Smooth muscle cell (in vitro differentiated cells): ENCODE data around the gene DYRK1A. TPM values are rescaled to one million over a fixed set of nuclear protein-coding genes. Genes with fewer than 3 reads are reported as not detected.

ENCODE experiments used
- DNase-seq: peaks from one replicate; lab custom pipeline; 2025; ENCODE audit not compliant: unreplicated experiment; lab: John Stamatoyannopoulos, UW
- H2AFZ ChIP-seq: fragments of 200-600 bp; sonication (generic); 2 replicates; pipeline ENCODE4 v1.6.0; 2016; ENCODE audit warnings: antibody characterized with exemption, low read depth, mild to moderate bottlenecking
- H3F3A ChIP-seq: fragments of 200-600 bp; sonication (generic); 2 replicates; pipeline ENCODE4 v1.6.0; 2017; ENCODE audit warnings: antibody characterized with exemption, low read depth
- H3K27ac ChIP-seq: fragments of 200-600 bp; sonication (generic); 2 replicates; pipeline ENCODE4 v1.5.1; 2016; ENCODE audit warnings: low read depth, mild to moderate bottlenecking
- H3K27me3 ChIP-seq: fragments of 200-600 bp; sonication (generic); 2 replicates; pipeline ENCODE4 v1.6.1; 2016; ENCODE audit warnings: low read depth, mild to moderate bottlenecking
- H3K36me3 ChIP-seq: fragments of 200-600 bp; sonication (generic); 2 replicates; pipeline ENCODE4 v1.5.1; 2016; ENCODE audit warnings: low read depth
- H3K4me1 ChIP-seq: fragments of 200-600 bp; sonication (generic); 2 replicates; pipeline ENCODE4 v1.5.1; 2016; ENCODE audit warnings: low read depth
- H3K4me2 ChIP-seq: fragments of 200-600 bp; sonication (generic); 2 replicates; pipeline ENCODE4 v1.6.0; 2016; ENCODE audit warnings: mild to moderate bottlenecking
- H3K4me3 ChIP-seq: fragments of 200-600 bp; sonication (generic); 2 replicates; pipeline ENCODE4 v1.5.1; 2016; ENCODE audit warnings: mild to moderate bottlenecking
- H3K79me2 ChIP-seq: fragments of 200-600 bp; sonication (generic); 2 replicates; pipeline ENCODE4 v1.6.0; 2016; ENCODE audit warnings: low read depth, mild to moderate bottlenecking
- H3K9ac ChIP-seq: fragments of 200-600 bp; sonication (generic); 2 replicates; pipeline ENCODE4 v1.6.0; 2016; ENCODE audit warnings: low read depth
- H3K9me3 ChIP-seq: fragments of 200-600 bp; sonication (generic); replicated peaks from 2 replicates; pipeline ENCODE4 v1.5.1; 2016; ENCODE audit warnings: low read depth
- H4K20me1 ChIP-seq: fragments of 200-600 bp; sonication (generic); 2 replicates; pipeline ENCODE4 v1.6.0; 2016; ENCODE audit warnings: low read depth
- WGBS: methylation state at CpG from one replicate; pipeline ENCODE4 v1.1.7; 2016; ENCODE audit warnings: low lambda C conversion rate; 5-methylcytosine and 5-hydroxymethylcytosine counted together
- polyA plus RNA-seq: library from polyadenylated mRNA; unstranded; fragments of >200 nt; fragmentation: Nextera tagmentation; extraction: Ambion mirVana; gene quantifications from 2 replicates; pipeline ENCODE4 v1.2.1, GENCODE V29; 2016
- total RNA-seq: library from RNA; depleted of rRNA; stranded (reverse); fragments of >200 nt; gene quantifications from 2 replicates; pipeline ENCODE4 v1.2.3, GENCODE V29; 2014
- TF ChIP-seq, protein P1 (sequence below): fragments of 200-600 bp; sonication (generic); IDR thresholded peaks from 2 replicates; pipeline ENCODE4 v1.5.1; 2017; ENCODE audit warnings: borderline replicate concordance, mild to moderate bottlenecking, antibody characterized with exemption; ENCODE audit not compliant: insufficient read depth, poor library complexity, severe bottlenecking

Gene DYRK1A
- total and polyA plus RNA-seq, 2 experiments from 2014 or later, result 2.4 to 61.7 TPM

DNA sequence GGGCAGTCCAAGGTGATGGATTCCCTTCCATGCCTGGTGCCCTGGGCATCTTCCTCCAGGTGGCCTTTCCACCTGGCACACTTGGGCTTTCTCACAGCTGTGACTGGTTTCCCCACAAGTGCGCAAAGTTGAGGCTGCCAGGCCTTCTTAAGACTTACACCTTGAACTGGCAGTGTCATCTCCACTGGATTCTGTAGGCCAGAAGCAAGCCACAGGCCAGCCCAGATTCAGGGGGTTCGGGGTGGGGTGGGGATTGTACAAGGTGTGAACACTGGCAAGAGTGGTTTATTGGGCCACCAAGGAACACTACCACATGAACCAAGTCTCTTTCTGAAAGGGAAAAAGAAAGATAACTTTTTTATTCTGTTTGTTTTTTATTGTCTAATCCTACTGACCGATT is 27.2 kb downstream of the DYRK1A start:
- Histone ChIP-seq H3K27me3 (no peaks in the 10 kb centered on the region), H3K4me1 (peaks cover 10% of the 10 kb centered on the region), H2AFZ (no peak overlapping the region), H3K27ac (no peak overlapping the region), H3F3A (no peaks in the 10 kb centered on the region), H3K79me2 (peaks cover 100% of the 10 kb centered on the region), H4K20me1 (peaks cover 100% of the 10 kb centered on the region), H3K9me3 (no peaks in the 10 kb centered on the region), H3K4me3 (no peak overlapping the region), H3K9ac (no peak overlapping the region), H3K36me3 (no peaks in the 10 kb centered on the region), H3K4me2 (no peak overlapping the region)
- 77% methylated on average over 3 of the region's 3 CpGs for WGBS
- TF ChIP-seq, protein P1, sequence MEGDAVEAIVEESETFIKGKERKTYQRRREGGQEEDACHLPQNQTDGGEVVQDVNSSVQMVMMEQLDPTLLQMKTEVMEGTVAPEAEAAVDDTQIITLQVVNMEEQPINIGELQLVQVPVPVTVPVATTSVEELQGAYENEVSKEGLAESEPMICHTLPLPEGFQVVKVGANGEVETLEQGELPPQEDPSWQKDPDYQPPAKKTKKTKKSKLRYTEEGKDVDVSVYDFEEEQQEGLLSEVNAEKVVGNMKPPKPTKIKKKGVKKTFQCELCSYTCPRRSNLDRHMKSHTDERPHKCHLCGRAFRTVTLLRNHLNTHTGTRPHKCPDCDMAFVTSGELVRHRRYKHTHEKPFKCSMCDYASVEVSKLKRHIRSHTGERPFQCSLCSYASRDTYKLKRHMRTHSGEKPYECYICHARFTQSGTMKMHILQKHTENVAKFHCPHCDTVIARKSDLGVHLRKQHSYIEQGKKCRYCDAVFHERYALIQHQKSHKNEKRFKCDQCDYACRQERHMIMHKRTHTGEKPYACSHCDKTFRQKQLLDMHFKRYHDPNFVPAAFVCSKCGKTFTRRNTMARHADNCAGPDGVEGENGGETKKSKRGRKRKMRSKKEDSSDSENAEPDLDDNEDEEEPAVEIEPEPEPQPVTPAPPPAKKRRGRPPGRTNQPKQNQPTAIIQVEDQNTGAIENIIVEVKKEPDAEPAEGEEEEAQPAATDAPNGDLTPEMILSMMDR, result no peak
- DNase-seq, result no peak

DNA sequence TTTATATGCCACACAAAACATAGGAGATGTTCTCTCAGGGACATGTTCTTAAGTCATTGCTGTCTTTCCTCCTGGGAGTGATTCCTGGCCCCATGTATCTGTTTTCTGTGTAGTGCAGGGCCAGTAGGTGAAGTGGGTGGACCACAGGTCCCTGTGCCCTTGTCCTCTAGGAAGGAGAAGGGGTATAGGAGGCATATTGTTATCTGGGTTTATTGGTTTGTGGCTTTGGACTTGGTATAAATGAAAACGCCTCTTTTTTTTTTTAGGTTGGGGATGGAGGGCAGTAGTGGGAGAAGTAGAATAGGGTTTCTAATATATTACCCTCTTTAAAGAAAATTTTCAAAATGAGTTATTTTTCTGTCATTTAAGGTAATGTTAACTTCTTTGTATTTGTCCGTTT is 29.4 kb downstream of the DYRK1A start:
- peaks cover 100% of the 10 kb centered on the region for H3K79me2 ChIP-seq
- TF ChIP-seq, protein P1, result no peak
- WGBS, result 98% methylated on average over 2 of the region's 2 CpGs

DNA sequence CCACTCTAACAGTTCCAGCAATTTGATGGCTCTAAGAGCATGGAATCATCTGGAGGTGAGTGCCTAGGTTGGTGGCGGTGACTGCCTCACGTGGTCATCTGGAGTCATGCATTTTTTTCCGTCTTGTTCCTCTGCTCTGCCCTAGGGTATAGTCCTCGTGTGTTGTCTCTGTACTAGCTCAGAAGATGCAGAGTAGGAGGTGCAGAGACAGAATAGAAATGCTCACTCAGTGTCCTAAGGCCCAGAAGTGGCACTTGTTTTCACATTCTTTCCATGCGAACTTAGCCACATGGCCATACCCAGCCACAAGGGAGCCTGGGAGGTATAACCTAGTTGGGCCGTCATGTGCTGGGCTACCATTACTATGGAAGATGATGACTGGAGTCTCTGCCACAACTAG is 30.3 kb downstream of the DYRK1A start:
- Histone ChIP-seq H3K27ac (no peak overlapping the region), H3K36me3 (no peaks in the 10 kb centered on the region), H3K4me3 (no peak overlapping the region), H3K79me2 (peaks cover 100% of the 10 kb centered on the region), H4K20me1 (peaks cover 100% of the 10 kb centered on the region), H3K9ac (no peak overlapping the region), H3K9me3 (no peaks in the 10 kb centered on the region), H3K4me1 (peaks cover 10% of the 10 kb centered on the region), H3F3A (no peaks in the 10 kb centered on the region), H3K27me3 (no peaks in the 10 kb centered on the region), H2AFZ (no peak overlapping the region), H3K4me2 (no peak overlapping the region)
- TF ChIP-seq, protein P1, result no peak
- no peak for DNase-seq
- WGBS, result 77% methylated on average over 6 of the region's 6 CpGs

More for the DNA sequence above, 29.4 kb downstream of the DYRK1A start:
- DNase-seq, result no peak
- H3K4me1 ChIP-seq, result peaks cover 10% of the 10 kb centered on the region
- no peaks in the 10 kb centered on the region for H3K27me3 ChIP-seq
- no peak overlapping the region for H3K4me2 ChIP-seq
- no peaks in the 10 kb centered on the region for H3K9me3 ChIP-seq
- H2AFZ ChIP-seq, result no peak overlapping the region
- H3K27ac ChIP-seq, result no peak overlapping the region
- no peaks in the 10 kb centered on the region for H3K36me3 ChIP-seq
- H3K9ac ChIP-seq, result no peak overlapping the region
- H3K4me3 ChIP-seq, result no peak overlapping the region
- H3F3A ChIP-seq, result no peaks in the 10 kb centered on the region
- peaks cover 100% of the 10 kb centered on the region for H4K20me1 ChIP-seq

DNA sequence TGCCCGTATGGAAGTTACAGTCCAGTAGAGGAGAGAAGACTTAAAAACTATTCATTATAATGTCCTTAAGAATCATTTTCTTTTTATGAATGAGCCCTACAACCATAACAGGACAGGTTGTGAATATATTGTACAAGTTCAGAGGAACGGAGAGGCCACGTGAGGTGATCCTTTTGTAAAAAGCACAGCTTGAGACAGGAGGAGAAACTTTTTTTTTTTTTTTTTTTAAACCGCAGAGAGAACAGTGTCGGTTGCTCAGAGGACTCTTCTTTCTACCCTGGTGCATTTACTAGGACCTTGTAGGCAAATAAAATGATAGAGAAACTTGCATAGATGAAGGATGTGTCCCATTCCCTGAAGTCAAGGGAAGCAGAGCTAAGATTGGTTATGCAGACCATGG is 32.1 kb downstream of the DYRK1A start:
- peaks cover 100% of the 10 kb centered on the region for H3K79me2 ChIP-seq
- DNase-seq, result no peak
- 87% methylated on average over 5 of the region's 5 CpGs for WGBS
- H4K20me1 ChIP-seq, result peaks cover 100% of the 10 kb centered on the region
- H3K27ac ChIP-seq, result no peak overlapping the region
- H3K4me3 ChIP-seq, result no peak overlapping the region
- peaks cover 7% of the 10 kb centered on the region for H3K9me3 ChIP-seq
- no peak overlapping the region for H3K9ac ChIP-seq
- H2AFZ ChIP-seq, result no peak overlapping the region
- H3F3A ChIP-seq, result no peaks in the 10 kb centered on the region
- peaks cover 10% of the 10 kb centered on the region for H3K4me1 ChIP-seq
- no peaks in the 10 kb centered on the region for H3K36me3 ChIP-seq
- H3K27me3 ChIP-seq, result no peaks in the 10 kb centered on the region
- no peak overlapping the region for H3K4me2 ChIP-seq
- TF ChIP-seq, protein P1, result no peak
